Subcutaneous adipose tissue (tissue), 4 donors: ENCODE measurements around the gene NANOS2. TPM values are rescaled to one million over a fixed set of nuclear protein-coding genes. Genes with fewer than 3 reads are reported as not detected.

ENCODE experiments used
- CTCF ChIP-seq: fragments of 450-650 bp; IDR thresholded peaks from one replicate; pipeline ENCODE4 v1.5.1; 2016; ENCODE audit warnings: low read depth, mild to moderate bottlenecking, control low read depth, antibody characterized with exemption, moderate library complexity
- total RNA-seq, 4 donors: library from RNA; depleted of rRNA; stranded (reverse); fragments of >200 nt; gene quantifications; one replicate each; pipeline ENCODE4 v1.1.0, GENCODE V29; 2016

NANOS2 gene
- total RNA-seq, 4 donors from 2014 or later: not detected

GRCh38 chr19:45865269-45865948 lies 49.2 kb downstream of the NANOS2 start:
- no peak for TF ChIP-seq CTCF

- no peak for TF ChIP-seq CTCF
Measured at GRCh38 chr19:45864629-45865082, 49.9 kb downstream of the NANOS2 start.

- TF ChIP-seq CTCF: no peak
Measured at GRCh38 chr19:45863840-45864628, 50.5 kb downstream of the NANOS2 start, which contains the start of gene FOXA3. Gene FOXA3 (plus strand): TSS chr19:45864326. CDS start chr19:45864457, 131 bp downstream.

- no peak for TF ChIP-seq CTCF
Measured at GRCh38 chr19:45863335-45863839, 51.2 kb downstream of the NANOS2 start.

Other genes with a start within 250 kb of the NANOS2 start
- gene GIPR, start 246.6 kb downstream of the NANOS2 start, total RNA-seq: 10 to 100 TPM in 1 of 4 donors, 1 to 10 TPM in 2, under 1 TPM in 1; 0.34 to 20.0 (median 1.4) TPM
- gene SNRPD2, start 222.8 kb downstream of the NANOS2 start, total RNA-seq: 100 to 1,000 TPM; 117 to 159 (median 152) TPM
- 1 to 10 TPM; 1.3 to 8.5 (median 3.3) TPM for gene QPCTL, start 222.1 kb downstream of the NANOS2 start, total RNA-seq
- gene FBXO46, start 183.9 kb downstream of the NANOS2 start, total RNA-seq: 10 to 100 TPM in 1 of 4 donors, 1 to 10 TPM in 3; 5.1 to 12.1 (median 6.0) TPM
- not detected for gene MEIOSIN, start 181.3 kb downstream of the NANOS2 start, total RNA-seq
- 10 to 100 TPM in 1 of 4 donors, 1 to 10 TPM in 3; 4.2 to 20.3 (median 6.9) TPM for gene SIX5, start 145.5 kb downstream of the NANOS2 start, total RNA-seq
- gene DMPK, start 132.3 kb downstream of the NANOS2 start, total RNA-seq: 10 to 100 TPM in 3 of 4 donors, 1 to 10 TPM in 1; 7.0 to 39.2 (median 18.6) TPM
- gene DMWD, start 121.9 kb downstream of the NANOS2 start, total RNA-seq: 10 to 100 TPM in 3 of 4 donors, 1 to 10 TPM in 1; 8.3 to 58.4 (median 16.6) TPM
- gene RSPH6A, start 99.5 kb downstream of the NANOS2 start, total RNA-seq: not detected
- 10 to 100 TPM; 15.7 to 50.5 (median 28.8) TPM for gene SYMPK, start 51.6 kb downstream of the NANOS2 start, total RNA-seq
- gene FOXA3, start 50.5 kb downstream of the NANOS2 start, total RNA-seq: not detected
- 10 to 100 TPM in 2 of 4 donors, 1 to 10 TPM in 2; 2.9 to 24.5 (median 10.9) TPM for gene IRF2BP1, start 28.6 kb downstream of the NANOS2 start, total RNA-seq
- 1 to 10 TPM; 1.7 to 3.3 (median 2.5) TPM for gene MYPOP, start 12.2 kb downstream of the NANOS2 start, total RNA-seq
- 1 to 10 TPM in 3 of 4 donors, under 1 TPM in 1; 0.68 to 9.2 (median 1.9) TPM for gene NOVA2, start 59.1 kb upstream of the NANOS2 start, total RNA-seq
- gene CCDC61, start 80.7 kb upstream of the NANOS2 start, total RNA-seq: 10 to 100 TPM in 1 of 4 donors, 1 to 10 TPM in 3; 2.8 to 12.2 (median 4.5) TPM
- gene PGLYRP1, start 108.3 kb upstream of the NANOS2 start, total RNA-seq: not detected
- gene IGFL4, start 126.2 kb upstream of the NANOS2 start, total RNA-seq: not detected
- not detected for gene IGFL3, start 209.9 kb upstream of the NANOS2 start, total RNA-seq
- gene IGFL2, start 233.5 kb upstream of the NANOS2 start, total RNA-seq: not detected